Superior temporal gyrus (tissue), 1 donor: ENCODE measurements around the gene KLRD1.
"Not testable (repeated sequence)": the region's sequence is repeated elsewhere in the genome, so short reads cannot be mapped to it uniquely, and the experiment has no call there.

Source experiments
- DNase-seq: peaks from one replicate; pipeline ENCODE4 v3.0.0-alpha.2; 2016; ENCODE audit errors: extremely low spot score

KLRD1 gene, protein sequence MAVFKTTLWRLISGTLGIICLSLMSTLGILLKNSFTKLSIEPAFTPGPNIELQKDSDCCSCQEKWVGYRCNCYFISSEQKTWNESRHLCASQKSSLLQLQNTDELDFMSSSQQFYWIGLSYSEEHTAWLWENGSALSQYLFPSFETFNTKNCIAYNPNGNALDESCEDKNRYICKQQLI

DNA sequence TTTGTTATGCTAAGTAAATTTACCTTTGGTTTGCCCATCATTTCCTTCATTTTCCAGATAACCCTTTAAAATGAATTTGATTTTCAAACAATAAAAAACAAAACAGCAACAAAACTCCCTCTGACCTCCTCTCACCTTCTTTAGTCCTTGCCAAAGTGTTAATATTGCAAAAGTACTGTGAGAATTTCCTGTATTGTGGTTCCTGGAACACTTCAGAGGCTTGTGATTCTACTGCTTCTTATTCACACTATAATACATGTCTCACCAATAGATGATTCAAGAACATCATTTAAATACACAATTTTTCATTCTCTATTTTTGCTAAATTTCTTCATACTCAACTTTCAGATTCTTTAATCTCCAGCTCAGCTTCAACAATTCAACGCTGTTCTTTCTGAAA, at the start of gene KLRD1:
TSS of gene KLRD1 (plus strand) at position 241 of the 400 bp plus-strand sequence. CDS start 208 bp downstream, outside the sequence.
- no peak for DNase-seq

DNA sequence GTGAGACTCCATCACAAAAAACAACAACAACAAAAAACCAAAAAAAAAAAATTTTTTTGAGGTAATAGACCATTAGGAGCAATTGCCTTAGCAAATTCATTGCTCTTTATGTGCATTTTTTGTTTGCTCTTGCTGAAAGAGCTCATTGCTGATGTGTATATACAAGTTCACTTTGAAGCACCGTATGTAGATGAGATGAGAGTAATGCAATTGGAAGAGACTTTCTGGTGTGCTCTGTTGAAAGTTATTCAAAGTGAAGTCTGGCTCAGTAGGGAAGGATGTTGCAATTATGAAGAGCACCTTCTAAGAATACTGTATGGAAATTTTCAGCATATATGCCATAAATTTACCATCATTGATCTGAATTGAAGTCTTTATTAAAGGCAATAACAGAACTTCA, 46.7 kb upstream of the KLRD1 start:
- DNase-seq, result no peak

- DNase-seq, result no peak
Observed at GRCh38 chr12:10268037-10268436, 39.6 kb upstream of the KLRD1 start.

GRCh38 chr12:10272467-10272866, 35.2 kb upstream of the KLRD1 start:
- no peak for DNase-seq

- no peak for DNase-seq
Observed at GRCh38 chr12:10276774-10277173, 30.9 kb upstream of the KLRD1 start.

DNA sequence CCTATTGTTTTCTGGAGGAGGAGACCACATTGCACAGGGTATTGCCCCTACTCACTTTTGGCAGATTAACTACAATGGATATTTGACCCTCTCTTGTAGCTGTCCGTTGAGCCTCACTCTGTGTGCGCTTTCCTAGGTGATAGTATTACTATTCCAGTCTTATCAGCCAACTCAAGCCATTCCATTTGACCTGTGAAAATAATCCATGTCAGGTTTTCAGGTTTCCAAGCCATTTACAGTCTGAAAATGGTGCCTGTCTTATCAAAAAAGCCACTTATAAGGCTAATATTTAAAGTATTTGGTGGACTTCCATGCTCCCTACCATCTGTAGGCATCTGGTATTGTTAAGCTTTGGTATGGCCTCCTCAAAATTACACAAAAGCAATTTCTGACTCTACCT, 29.6 kb upstream of the KLRD1 start:
- no peak for DNase-seq

DNA sequence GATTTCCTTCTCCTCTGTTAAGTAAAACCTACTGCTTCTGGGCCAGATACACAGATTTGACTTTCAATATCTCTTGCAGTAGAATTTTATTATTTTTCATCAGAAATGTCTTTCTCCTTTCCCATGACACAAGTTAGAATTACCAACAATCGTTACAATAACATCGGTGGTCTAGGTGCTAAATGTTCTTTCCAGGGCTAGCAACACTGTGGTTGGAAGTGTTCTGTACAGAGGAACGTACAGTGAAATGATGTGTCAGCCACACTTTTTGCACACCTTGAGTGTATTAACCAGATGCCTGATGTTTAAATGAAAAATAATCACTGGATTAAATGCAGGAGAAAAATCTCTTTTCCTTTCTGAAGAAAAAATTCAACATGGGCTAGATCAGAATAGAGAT, 27.7 kb upstream of the KLRD1 start:
- no peak for DNase-seq

GRCh38 chr12:10283027-10283426, 24.6 kb upstream of the KLRD1 start:
- DNase-seq, result peak; percentile 19

- DNase-seq, result no peak
Observed at GRCh38 chr12:10285919-10286318, 21.8 kb upstream of the KLRD1 start.

- no peak for DNase-seq
Observed at GRCh38 chr12:10289005-10289754, 18.5 kb upstream of the KLRD1 start.

DNA sequence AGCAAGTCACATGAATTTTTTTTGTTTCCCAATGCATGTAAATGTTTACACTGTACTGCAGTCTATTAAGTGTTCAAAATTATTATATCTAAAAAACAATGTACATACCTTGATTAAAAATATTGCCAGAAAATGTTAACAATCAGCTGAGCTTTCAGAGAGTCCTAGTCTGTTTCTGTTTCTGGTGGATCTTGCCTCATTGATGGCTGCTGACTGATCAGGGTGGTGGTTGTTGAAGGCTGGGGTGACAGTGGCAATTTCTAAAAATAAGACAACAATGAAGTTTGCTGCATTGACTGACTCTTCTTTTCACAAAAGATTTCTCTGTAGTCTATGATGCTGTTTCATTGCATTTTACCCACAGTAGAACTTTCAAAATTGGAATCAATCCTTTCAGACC, 16.6 kb upstream of the KLRD1 start:
- no peak for DNase-seq

- no peak for DNase-seq
Observed at GRCh38 chr12:10293151-10293550, 14.5 kb upstream of the KLRD1 start.

DNA sequence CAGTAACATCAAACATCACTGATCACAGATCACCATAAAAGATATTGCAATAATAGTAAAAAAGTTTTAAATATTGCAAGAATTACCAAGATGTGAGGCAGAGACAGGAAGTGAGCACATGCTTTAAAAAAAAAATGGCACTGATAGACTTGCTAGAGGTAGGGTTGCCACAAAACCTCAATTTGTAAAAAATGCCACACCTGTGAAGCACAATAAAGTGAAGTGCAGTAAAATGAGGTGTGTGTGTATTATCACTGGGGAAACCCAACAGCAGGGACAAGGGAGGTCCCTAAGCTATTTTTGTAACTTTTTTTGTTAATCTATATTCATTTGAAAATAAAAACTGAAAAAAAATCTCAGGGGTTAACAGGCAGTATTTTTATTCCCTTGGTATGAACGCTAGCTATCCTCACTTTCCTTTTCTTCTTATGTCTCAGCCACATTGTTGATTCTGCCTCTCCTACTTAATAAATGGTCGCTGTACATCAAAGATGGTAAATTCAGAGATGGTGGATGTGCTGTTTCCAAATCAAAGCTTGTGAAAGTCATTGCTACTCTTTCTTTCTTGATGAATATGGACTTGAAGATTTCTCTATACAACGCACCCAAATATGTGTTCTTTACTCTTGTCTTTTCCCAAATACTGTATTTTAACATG, 14.0 kb upstream of the KLRD1 start:
- no peak for DNase-seq

DNA sequence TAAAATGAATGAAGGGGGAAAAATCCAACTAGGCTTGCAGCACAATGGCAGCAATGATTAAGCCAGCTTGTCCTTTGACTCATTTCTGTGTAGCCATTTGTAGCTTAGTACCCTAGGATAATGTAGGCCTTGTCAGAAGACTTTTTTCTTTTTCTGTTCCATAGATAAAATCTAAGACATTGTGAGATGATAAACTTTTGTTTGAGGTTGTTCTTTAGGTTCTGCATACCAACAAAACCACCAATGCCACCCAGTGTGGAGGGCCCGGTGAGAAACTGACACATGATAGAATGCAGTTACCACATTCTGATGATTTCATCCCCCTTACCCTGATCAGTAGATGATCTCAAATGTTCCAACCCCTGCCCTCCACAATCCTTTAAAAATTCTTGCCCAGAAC, 6.6 kb upstream of the KLRD1 start:
- DNase-seq, result no peak

- no peak for DNase-seq
Observed at GRCh38 chr12:10304161-10304574, 3.5 kb upstream of the KLRD1 start.

- DNase-seq, result no peak
Observed at GRCh38 chr12:10305411-10305810, 2.3 kb upstream of the KLRD1 start.

GRCh38 chr12:10310926-10311720, 3.5 kb downstream of the KLRD1 start:
- DNase-seq, result no peak

DNA sequence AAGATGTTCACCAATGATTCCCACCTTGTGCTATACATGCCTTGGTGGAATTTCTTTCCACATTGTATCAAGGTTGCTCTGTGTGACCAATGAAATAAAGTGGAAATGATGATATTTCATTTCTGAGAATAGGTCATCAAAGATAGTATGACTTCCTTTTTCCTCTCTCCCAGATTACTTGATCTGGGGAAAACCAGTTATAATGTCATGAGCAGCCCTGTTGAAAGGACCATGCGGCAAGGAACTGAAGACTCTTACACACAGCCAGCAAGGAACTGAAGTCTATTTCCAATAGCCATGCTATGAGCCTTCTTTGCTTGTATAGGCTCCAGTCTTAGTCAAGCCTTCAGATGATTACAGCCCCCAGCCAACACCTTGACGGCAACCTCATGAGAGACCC, 11.7 kb downstream of the KLRD1 start:
- DNase-seq, result no peak

GRCh38 chr12:10320643-10321042, 13.0 kb downstream of the KLRD1 start:
- DNase-seq, result no peak

- not testable (repeated sequence) for DNase-seq
Observed at GRCh38 chr12:10328691-10329090, 21.0 kb downstream of the KLRD1 start.

DNA sequence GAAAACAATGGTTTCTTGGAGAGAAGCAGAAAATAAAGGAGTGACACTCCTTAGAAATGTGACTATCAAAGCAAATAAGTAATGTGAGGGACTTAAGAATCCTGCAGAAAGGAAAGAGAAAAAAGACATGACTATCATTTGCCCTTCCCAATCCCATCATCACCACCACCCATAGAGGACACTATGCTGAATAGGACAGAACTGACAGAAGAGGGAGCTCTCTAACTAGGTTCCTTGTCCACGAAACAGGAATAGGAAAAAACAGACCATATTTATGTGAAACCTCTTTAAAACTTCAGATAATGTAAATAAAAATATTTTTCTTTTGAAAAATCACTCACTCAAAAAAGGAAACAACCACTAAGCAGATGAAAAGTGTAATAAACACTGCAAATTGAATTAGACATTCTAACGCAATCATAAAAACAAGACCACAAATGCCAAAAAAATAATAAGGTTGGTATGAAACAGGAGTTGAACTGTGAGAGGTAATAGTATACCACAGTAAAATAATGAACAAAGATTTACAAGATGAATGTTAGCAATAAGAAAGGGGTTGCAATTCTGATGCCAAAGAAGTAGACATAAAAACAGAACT, 24.1 kb downstream of the KLRD1 start:
- DNase-seq, result peak; percentile 87

- DNase-seq, result not testable (repeated sequence)
Observed at GRCh38 chr12:10336196-10336595, 28.5 kb downstream of the KLRD1 start.
